Endometrium (tissue), 2 donors: ENCODE results near the gene ASIC2.

ENCODE experiments used
- FAIRE-seq: peaks from 2 replicates; lab custom pipeline; 2012; peaks lifted over from hg19 to GRCh38; lab: Jason Lieb, UNC
- donor health status: control.
- donor health status: control.

ASIC2 gene

GRCh38 chr17:33287096-33287725 lies 5.9 kb downstream of the ASIC2 start:
- no peak for FAIRE-seq

- no peak for FAIRE-seq
Observed at GRCh38 chr17:33285413-33285812, 7.7 kb downstream of the ASIC2 start.

- FAIRE-seq: peak; percentile 88
Observed at GRCh38 chr17:33284022-33284421, 9.1 kb downstream of the ASIC2 start.

DNA sequence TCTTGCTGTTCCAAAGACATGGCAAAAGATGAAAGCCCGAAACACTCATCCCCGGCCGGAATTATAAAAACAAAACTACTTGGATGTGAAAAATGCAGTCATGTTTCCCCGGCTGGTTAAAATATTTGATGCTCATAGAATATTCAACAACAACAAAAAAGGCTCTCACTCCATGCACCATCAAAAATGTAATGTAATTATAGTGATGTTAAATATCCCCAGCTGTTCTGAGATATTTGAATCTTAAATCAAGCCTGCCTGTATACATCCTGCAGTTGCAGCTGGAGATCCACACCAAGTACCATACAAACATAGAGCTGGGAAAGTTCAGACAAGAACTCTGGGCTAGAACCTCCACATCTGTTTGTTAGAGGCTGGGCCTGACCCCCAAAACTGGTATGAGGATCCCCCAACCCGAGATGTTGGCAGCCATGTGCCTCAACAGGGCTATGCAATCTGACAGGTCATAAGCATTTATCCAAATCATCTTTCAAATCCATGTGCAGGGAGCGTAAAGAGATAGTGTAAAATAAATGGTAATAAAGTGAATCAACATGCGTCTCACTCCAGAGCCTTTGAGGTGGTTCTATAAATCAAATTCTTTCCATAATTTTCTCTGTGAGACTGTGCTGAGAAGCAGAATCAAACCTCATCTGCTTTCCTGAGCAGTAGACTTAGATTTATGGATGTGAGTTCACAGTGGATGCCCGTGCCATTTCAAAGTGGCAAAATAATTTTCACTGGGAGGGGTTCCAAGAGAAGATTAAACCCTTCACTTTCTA lies 12.7 kb downstream of the ASIC2 start:
- FAIRE-seq: no peak

- no peak for FAIRE-seq
Observed at GRCh38 chr17:33277436-33278100, 15.5 kb downstream of the ASIC2 start.

GRCh38 chr17:33273743-33274410 lies 19.2 kb downstream of the ASIC2 start:
- no peak for FAIRE-seq

DNA sequence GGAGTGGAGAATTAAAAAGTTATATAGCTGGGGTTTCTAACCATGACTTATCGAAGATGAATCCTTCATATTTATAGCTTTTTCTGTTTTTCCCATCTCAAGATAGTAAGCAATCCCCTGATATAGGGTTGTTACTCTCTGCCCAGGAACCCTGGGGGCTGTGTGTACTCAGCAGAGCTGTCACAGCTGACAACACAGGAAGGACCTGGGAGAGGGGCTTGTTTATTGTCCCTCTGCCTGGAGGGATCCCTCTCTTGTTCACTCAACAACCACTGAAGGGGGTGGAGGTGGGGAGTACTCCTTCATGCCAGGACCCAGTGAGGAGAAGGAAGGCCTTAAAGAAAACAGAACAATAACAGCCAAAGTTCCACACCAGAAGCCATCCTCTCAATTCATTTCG lies 19.8 kb downstream of the ASIC2 start:
- FAIRE-seq: no peak

DNA sequence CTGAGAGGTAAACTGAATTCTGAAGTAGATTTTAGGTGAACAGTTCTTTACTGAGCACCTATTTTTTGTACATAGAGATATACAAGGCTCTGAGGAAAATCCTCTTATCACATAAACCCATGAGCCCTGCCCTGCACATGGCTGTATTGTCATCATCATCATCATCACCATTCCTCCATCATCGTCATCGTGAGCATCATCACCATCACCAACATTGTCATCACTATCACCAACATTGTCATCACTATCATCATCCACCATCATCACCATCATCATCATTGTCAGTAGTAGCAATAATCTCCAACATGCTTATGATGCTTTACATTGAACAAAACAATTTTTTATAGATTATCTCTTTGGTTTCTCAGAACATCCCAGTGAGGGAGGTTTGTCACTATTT lies 20.7 kb downstream of the ASIC2 start:
- FAIRE-seq: no peak

- FAIRE-seq: no peak
Observed at GRCh38 chr17:33269337-33270060, 23.6 kb downstream of the ASIC2 start.

GRCh38 chr17:33267851-33268548 lies 25.1 kb downstream of the ASIC2 start:
- no peak for FAIRE-seq

DNA sequence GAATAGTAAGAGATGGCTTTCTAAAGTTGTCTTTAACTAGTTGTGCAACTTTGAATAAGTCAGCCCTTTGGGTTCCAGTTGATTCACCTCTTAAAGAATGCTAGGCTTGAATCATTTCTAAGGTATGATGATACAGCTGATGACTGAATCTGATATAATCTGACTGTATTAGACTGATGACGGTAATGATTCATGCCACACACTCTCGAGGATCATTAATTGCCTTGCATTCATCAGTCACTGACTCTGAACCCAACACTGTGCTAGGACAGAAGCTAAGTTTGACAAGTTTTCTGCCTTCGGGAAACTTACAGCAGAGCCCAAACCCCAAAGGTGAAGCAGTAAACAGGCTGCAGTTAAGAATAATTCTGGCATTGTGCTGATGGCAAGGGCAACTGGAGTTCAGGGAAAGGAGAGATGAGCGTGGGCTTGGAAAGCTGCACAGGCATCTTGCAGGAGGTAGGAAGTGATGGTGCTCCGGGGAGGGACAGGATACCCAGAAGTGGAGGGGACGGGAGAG lies 25.8 kb downstream of the ASIC2 start:
- no peak for FAIRE-seq

DNA sequence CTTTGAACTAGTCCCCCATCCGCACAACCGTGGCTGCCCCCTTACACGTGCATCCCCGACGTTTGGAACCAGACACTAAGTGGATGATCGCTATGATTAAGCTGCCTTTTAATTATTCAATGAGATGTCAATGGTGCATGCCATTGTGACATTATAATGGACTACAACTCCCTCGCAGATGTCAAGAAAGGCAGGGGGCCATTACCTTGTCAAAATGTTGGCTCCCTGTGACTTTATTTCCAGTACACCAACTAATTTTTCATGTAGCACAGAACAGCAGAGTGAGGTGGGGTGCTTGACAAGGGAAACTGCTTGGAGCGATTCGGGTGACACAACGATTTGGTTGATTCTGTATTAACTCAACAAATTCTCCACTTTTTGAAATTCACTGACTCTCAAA lies 26.5 kb downstream of the ASIC2 start:
- FAIRE-seq: no peak

DNA sequence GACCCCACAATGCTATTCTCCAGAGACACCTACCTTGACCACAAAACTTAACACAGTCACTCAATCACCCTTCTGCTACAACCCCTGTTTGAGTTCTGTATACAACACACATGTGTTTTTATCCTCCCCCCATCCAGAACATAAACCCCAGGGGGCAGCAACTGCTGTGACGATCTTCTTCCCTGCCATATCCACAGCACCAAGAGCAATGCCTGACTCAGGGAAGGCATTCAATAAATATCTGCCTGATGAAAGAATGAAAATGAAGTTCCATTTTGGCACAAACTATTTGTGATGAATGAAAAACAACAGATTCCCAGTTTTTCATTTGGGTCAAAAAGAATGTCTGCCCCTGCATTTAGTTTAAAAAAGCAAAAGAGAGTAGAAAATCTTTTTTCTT lies 27.0 kb downstream of the ASIC2 start:
- no peak for FAIRE-seq

- no peak for FAIRE-seq
Observed at GRCh38 chr17:33263396-33263795, 29.7 kb downstream of the ASIC2 start.

- FAIRE-seq: no peak
Observed at GRCh38 chr17:33262266-33263123, 30.6 kb downstream of the ASIC2 start.

GRCh38 chr17:33261820-33262219 lies 31.3 kb downstream of the ASIC2 start:
- FAIRE-seq: no peak

GRCh38 chr17:33260638-33261037 lies 32.5 kb downstream of the ASIC2 start:
- no peak for FAIRE-seq

GRCh38 chr17:33258296-33258695 lies 34.8 kb downstream of the ASIC2 start:
- FAIRE-seq: no peak

- FAIRE-seq: no peak
Observed at GRCh38 chr17:33245183-33245582, 47.9 kb downstream of the ASIC2 start.

- FAIRE-seq: no peak
Observed at GRCh38 chr17:33243732-33244131, 49.4 kb downstream of the ASIC2 start.
